Suppressor macrophage treated with lipopolysaccharide for 4 hours (primary cell): ENCODE results near the gene KREMEN2.

ENCODE experiments used
- DNase-seq: peaks from one replicate; pipeline ENCODE4 v3.0.0-alpha.2; 2020

The KREMEN2 gene

GRCh38 chr16:2966043-2966807 is 2.1 kb downstream of the KREMEN2 start:
- DNase-seq: no peak

- DNase-seq: peak; percentile 29
These were observed 2.7 kb downstream of the KREMEN2 start for GRCh38 chr16:2966808-2967191.

GRCh38 chr16:2967211-2967631 is 3.1 kb downstream of the KREMEN2 start:
- DNase-seq: no peak

DNA sequence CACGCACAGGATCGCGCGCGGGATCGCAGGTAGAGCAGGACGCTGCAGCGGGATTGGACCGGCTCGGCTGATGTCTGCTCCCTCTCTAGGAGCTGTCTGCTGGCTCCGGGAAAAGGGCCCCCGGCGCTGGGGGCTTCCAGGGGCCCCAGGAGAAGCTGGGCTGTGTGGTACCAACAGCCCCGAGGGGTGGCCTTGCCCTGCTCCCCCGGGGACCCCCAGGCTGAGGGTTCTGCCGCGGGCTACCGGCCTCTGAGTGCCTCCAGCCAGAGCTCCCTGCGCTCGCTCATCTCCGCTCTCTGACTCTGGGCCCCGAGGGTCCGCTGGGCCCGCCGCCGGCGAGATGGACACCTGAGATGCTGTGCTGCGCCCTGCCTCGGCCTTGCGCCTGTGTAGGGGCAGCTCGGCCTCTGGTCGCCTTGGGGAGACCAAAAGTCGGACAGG is 3.7 kb downstream of the KREMEN2 start:
- DNase-seq: no peak

DNA sequence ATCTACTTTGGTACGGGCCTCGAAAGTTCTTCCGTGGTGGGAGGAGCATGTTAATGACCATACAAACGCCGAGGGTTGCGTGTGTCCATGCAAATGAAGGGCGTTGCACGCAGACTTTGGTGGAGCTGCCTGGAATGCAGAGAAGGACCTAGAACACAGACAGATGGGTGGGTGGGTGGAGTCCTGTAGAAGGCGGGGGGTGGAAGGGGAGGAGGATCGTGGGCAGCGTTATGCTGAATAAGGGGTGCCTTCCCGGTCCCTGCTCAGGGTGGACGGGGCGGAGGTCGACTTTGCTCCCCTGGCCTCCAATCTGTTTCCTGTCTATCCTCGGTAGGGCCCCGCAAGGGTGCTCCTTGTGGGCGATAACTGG is 4.3 kb downstream of the KREMEN2 start:
- peak; percentile 36 for DNase-seq

GRCh38 chr16:2968738-2969544 is 4.9 kb downstream of the KREMEN2 start, which contains the start of gene PAQR4:
PAQR4 (plus strand) TSS chr16:2969348; CDS start chr16:2969675, 327 bp downstream.
- DNase-seq: peak; percentile 97

DNA sequence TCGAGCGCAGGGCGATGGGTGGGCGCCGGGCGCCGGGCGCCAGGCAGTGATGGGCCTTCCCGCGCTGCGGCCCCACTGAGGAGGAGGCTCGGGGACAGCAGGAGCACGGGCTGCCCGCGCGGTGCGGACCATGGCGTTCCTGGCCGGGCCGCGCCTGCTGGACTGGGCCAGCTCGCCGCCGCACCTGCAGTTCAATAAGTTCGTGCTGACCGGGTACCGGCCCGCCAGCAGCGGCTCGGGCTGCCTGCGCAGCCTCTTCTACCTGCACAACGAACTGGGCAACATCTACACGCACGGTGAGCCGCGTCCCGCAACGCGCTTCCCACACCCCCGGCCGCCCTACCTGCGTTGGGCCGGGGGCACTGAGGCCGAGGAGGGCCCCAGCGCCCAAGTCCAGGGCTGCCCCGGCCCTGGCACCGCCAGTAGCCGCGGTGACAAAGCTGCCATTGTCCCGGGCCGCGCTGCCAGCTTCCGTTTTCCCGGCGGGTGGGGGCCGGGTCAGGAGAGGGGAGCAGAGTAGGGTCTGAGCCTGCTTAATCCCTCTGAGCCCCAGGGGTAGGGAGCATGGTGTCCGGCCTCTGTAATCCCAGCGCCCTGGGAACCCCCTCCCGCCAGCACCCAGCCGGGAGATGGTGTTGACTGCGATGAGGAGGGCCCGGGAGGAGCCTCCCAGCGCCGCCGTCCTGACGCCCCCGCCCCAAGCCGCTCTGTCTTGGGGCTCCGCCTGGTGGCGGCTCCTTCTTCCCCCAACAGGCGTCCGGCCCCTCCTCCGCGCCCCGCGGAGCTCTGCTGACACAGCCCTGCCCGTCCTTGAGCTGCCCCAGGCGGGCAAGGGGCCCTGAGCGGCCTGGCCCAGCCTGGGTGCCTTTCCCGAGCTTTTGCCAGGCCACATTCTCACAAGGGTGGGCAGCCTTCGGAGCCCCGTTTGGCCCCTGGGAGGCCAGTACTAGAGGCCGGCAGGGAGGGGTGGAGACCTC is 5.8 kb downstream of the KREMEN2 start:
- DNase-seq: peak; percentile 87

GRCh38 chr16:2970563-2970962 is 6.5 kb downstream of the KREMEN2 start:
- no peak for DNase-seq

GRCh38 chr16:2971134-2971984 is 7.3 kb downstream of the KREMEN2 start:
- DNase-seq: no peak

DNA sequence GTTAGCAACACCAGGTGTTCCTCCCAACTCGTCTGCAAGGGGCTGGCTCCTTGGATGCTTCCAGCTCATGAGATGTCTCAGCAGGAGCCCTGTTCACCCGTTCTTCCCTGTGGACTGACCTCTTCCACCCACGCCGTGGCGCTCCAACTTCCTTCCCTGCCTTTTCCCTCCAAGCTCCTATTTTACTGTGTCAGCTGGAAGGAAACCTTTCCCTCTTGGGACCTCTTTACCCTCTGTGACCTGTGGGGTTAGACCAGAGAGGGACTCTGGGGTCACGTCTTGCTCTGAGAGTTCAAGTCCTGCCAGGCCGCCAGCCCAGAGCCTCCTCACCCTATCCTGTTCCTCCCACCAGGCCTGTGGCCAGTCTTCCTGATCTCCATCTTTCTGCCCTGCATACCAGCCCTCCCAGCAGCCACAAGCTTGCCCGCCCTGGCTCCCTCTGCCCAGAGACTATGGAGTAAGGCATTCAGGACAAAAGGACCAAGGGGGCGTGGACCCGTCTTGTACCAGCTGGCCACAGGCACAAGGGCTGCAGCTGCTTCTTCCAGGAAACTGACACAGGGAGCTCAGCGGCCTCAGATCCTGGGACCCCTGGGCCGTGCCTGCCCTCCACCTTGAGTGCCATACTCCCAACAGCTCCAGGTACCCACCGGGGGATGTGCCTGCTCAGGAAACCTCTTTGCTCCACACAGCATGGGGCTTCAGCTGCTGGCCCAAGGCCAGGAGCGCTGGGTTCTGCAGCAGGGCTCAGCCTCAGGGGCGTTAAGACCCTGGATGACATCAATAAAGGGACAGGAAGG is 8.1 kb downstream of the KREMEN2 start:
- DNase-seq: no peak

GRCh38 chr16:2973093-2973492 is 9.0 kb downstream of the KREMEN2 start:
- DNase-seq: no peak

DNA sequence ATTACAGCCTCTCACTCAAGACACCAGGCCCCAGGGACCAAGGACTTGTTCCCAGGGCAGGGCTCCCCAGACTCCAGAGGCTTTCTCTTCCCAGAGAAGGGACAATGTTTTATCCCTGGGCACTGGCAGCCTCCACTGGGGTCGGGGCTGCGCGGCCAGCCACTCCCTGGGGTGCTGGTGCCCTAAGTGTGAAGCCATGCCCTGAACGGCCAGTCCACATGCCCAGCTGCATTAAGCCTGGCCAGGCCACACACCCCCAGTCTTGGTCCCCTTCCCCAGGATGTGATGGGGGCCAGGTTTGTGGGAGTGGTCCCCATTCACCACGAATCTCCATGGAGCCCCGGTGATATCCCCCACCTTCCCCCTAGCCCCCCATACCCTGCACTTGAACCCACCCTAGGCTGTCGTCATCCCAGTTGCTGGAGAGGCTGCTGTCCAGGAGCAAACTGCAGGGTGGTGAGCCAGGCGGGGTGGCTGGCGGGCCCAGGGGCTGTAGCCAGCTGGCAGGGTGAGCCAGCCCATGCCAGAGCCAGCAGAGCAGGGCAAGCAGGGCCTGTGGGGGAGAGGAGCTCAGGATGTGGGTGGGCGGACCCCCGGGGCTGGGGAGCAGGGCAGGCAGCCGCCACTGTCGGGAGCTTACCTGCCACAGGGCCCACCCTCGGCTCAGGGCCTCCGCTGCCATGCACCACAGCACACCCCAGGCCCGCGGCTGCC is 9.7 kb downstream of the KREMEN2 start:
- DNase-seq: no peak

DNA sequence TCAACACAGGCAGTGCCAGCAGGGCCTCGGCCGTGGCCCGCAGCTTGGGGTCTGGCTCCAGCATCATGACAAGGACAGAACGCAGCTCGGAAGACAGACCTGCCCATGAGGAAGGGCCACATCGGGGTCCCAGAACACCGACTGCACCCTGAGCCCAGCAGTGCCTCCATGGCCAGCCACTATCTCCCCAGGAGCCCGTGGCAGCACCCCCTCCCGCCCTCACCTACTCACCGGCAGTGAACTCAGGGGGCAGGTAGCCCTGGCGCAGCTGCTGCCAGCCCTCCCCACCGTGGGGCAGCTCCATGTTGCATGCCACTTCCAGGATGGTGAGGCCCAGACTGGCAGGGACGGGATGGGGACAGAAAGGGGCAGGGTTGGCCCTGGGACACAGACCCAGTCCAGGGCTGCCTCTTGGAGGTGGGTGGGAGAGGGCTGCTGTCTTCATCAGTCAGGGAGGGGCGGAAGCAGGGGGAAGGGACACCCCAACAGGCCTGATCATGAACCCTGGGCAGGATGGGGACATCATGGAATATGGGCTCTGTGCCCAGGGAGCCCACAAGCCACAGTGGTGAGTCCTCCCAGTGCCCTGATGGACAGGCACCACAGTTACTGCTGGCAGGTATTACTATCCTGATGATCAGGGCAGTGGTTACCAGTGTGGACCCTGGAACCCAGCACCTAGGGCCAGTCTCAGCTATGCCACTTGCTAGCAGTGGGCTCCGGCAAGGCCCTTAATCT is 10.4 kb downstream of the KREMEN2 start:
- no peak for DNase-seq

- DNase-seq: no peak
These were observed 11.2 kb downstream of the KREMEN2 start for GRCh38 chr16:2975161-2975795.

DNA sequence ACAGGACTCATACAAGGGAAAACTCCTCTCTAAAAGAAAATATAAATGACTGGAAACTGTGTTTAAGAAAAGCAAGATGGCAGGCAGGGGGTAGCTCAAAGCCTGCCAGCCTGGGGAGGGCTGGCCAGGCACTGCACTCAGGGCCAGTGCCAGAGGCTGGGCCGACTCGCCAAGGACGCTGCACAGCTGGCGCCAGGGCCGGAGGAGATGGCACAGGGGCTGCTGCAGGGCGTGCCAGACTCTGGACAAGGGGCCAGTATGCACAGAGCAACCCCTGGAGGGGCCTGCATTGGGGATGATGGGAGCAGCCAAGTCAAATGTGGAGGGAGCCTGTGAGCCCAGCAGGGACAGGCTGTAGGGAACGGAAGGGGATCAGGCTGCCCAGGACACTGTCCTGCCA is 12.1 kb downstream of the KREMEN2 start:
- DNase-seq: no peak

DNA sequence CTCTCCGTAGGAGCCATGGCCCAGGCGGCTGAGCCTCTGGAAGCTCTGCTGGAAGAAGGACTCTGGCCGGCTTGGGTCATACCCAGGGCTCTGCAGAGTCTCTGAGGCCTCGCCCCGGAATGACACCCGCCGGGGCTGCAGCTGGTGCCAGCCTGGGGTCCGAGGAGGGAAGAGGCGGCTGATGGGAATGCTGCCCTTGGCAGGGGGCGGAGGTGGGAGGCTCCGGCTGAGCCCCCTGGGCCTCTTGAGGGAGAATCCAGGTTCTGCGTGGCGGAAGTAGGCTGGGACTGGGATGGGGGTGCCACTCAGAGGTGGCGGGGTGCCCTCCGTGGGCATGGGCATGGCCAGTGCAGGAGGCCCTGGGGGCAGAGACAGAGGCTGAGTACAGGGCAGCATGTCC is 12.6 kb downstream of the KREMEN2 start:
- no peak for DNase-seq

GRCh38 chr16:2977440-2977839 is 13.4 kb downstream of the KREMEN2 start:
- no peak for DNase-seq

- DNase-seq: peak; percentile 41
These were observed 15.7 kb downstream of the KREMEN2 start for GRCh38 chr16:2979669-2980226.
